Measurements from ENCODE around the gene RYR3.

The RYR3 gene

GRCh38 chr15:33834892-33835743, 524.4 kb downstream of the RYR3 start:
- Histone ChIP-seq H3K36me3 (ENCODE audit: insufficient read depth) (no peaks in the 10 kb centered on the region), H3K27ac (no peak overlapping the region), H3K9ac (no peak overlapping the region), H3K27me3 (ENCODE audit: insufficient read depth, low read depth) (no peaks in the 10 kb centered on the region), H4K20me1 (ENCODE audit: insufficient read depth) (no peaks in the 10 kb centered on the region), H3K4me1 (ENCODE audit: low read depth, poor library complexity, severe bottlenecking) (no peaks in the 10 kb centered on the region), H2AFZ (ENCODE audit: low read depth) (no peak overlapping the region), H3K79me2 (ENCODE audit: insufficient read depth, low read depth) (no peaks in the 10 kb centered on the region), H3K4me2 (no peak overlapping the region), H3K4me3 (IDR thresholded peaks at IDR 0.05; ENCODE audit: insufficient read depth, low read depth, low read length) (no peak overlapping the region)
- TF ChIP-seq CTCF (conservative IDR thresholded peaks at IDR 0.05; ENCODE audit: low read depth, low read length) = no peak

GRCh38 chr15:33837294-33837693, 526.5 kb downstream of the RYR3 start:
- no peaks in the 10 kb centered on the region for H3K27me3 ChIP-seq (ENCODE audit: insufficient read depth, low read depth)
- no peaks in the 10 kb centered on the region for H3K36me3 ChIP-seq (ENCODE audit: insufficient read depth)
- no peak overlapping the region for H3K4me3 ChIP-seq (IDR thresholded peaks at IDR 0.05; ENCODE audit: insufficient read depth, low read depth, low read length)
- H2AFZ ChIP-seq (ENCODE audit: low read depth) = no peak overlapping the region
- H3K4me1 ChIP-seq (ENCODE audit: low read depth, poor library complexity, severe bottlenecking) = no peaks in the 10 kb centered on the region
- no peak overlapping the region for H3K9ac ChIP-seq
- TF ChIP-seq CTCF (conservative IDR thresholded peaks at IDR 0.05; ENCODE audit: low read depth, low read length) = no peak
- H3K79me2 ChIP-seq (ENCODE audit: insufficient read depth, low read depth) = no peaks in the 10 kb centered on the region
- H4K20me1 ChIP-seq (ENCODE audit: insufficient read depth) = no peaks in the 10 kb centered on the region
- H3K4me2 ChIP-seq = no peak overlapping the region
- H3K27ac ChIP-seq = no peak overlapping the region

- no peaks in the 10 kb centered on the region for H3K27me3 ChIP-seq (ENCODE audit: insufficient read depth, low read depth)
- H4K20me1 ChIP-seq (ENCODE audit: insufficient read depth) = no peaks in the 10 kb centered on the region
- H2AFZ ChIP-seq (ENCODE audit: low read depth) = no peak overlapping the region
- no peak overlapping the region for H3K27ac ChIP-seq
- no peak overlapping the region for H3K4me3 ChIP-seq (IDR thresholded peaks at IDR 0.05; ENCODE audit: insufficient read depth, low read depth, low read length)
- TF ChIP-seq CTCF (conservative IDR thresholded peaks at IDR 0.05; ENCODE audit: low read depth, low read length) = no peak
- no peaks in the 10 kb centered on the region for H3K36me3 ChIP-seq (ENCODE audit: insufficient read depth)
- no peak overlapping the region for H3K9ac ChIP-seq
- no peaks in the 10 kb centered on the region for H3K4me1 ChIP-seq (ENCODE audit: low read depth, poor library complexity, severe bottlenecking)
- no peaks in the 10 kb centered on the region for H3K79me2 ChIP-seq (ENCODE audit: insufficient read depth, low read depth)
- H3K4me2 ChIP-seq = no peak overlapping the region
Measured at GRCh38 chr15:33839540-33839939, 528.8 kb downstream of the RYR3 start.

- no peak for TF ChIP-seq CTCF (conservative IDR thresholded peaks at IDR 0.05; ENCODE audit: low read depth, low read length)
- Histone ChIP-seq H4K20me1 (ENCODE audit: insufficient read depth) (no peaks in the 10 kb centered on the region), H3K79me2 (ENCODE audit: insufficient read depth, low read depth) (no peaks in the 10 kb centered on the region), H3K4me3 (IDR thresholded peaks at IDR 0.05; ENCODE audit: insufficient read depth, low read depth, low read length) (no peak overlapping the region), H2AFZ (ENCODE audit: low read depth) (no peak overlapping the region), H3K27me3 (ENCODE audit: insufficient read depth, low read depth) (no peaks in the 10 kb centered on the region), H3K27ac (no peak overlapping the region), H3K4me1 (ENCODE audit: low read depth, poor library complexity, severe bottlenecking) (no peaks in the 10 kb centered on the region), H3K9ac (no peak overlapping the region), H3K4me2 (no peak overlapping the region), H3K36me3 (ENCODE audit: insufficient read depth) (no peaks in the 10 kb centered on the region)
Measured at GRCh38 chr15:33840615-33841014, 529.8 kb downstream of the RYR3 start.
